HG03066 (cell line): ENCODE data around the gene SIM2.

Source experiments
- ATAC-seq: cut with Tn5 transposase; IDR thresholded peaks from one replicate; pipeline ENCODE4 v1.9.1; 2021; ENCODE audit warnings: low read depth; ENCODE audit not compliant: unreplicated experiment

SIM2 gene

DNA sequence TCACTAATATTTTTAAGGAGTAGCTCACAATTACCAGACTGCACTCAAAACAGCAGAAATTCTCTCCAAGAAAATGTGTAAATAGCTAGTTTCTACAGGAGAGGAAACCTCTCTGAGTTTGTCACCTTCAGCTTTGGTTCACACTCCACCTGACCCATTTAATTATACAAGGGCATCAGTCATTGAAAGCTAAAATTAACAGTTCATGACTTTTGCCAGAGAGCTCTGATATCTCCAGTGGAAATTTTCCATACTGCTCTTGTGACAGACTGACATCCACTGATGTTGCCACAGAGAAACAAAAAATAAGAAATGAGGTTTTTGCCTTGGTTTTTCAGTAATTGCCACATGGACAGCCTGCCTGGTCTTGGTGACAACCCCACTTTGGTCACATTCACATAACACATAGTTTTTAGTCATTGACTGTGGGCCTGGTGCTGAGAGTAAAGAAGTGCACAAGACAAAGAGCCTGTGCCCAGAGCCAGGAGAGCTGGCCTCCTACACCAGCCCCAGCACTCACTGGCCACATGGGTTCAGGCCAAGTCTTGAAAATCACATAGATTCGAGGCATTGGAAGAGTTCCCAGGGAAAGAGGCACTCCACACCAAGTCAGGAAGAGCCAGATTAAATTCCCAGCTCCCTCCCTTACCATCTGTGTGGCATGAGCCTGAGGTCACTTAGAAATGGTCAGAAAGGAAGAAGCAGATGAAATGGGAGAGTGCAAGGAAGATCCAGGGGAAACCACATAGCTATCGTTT lies 13.8 kb upstream of the SIM2 start:
- no peak for ATAC-seq

DNA sequence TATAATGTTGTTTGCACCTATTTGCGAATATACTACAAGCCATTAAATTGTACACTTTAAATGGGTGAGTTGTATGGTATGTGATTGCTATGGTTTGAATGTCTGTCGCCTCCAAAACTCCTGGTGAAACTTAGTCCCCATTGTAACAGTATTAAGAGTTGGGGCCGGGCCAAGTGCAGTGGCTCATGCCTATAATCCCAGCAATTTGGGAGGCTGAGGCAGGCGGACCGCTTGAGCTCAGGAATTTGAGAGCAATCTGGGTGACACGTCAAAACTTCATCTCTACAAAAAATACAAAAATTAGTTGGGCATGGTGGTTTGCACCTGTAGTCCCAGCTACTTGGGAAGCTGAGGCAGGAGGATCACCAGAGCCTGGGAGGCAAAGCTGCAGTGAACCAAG lies 12.0 kb upstream of the SIM2 start:
- no peak for ATAC-seq

DNA sequence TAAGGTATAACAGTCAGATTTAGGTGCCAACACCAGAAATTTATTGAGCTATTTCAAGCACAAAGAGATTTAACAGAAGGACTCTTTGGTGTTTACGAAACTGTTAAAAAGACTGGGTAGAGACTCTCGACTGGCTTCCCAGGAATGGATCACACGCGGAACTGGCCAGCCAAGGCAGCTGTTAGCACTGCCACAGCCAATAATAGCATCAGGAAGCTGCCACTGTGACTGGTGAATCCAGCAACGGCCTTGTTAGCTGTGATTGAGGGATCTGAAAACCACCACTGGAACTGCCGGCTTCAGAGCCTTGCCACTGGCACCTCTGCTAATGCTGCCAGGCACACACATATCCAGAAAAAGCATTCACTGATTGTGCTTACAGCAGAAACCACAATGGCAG lies 10.6 kb upstream of the SIM2 start:
- ATAC-seq = no peak

DNA sequence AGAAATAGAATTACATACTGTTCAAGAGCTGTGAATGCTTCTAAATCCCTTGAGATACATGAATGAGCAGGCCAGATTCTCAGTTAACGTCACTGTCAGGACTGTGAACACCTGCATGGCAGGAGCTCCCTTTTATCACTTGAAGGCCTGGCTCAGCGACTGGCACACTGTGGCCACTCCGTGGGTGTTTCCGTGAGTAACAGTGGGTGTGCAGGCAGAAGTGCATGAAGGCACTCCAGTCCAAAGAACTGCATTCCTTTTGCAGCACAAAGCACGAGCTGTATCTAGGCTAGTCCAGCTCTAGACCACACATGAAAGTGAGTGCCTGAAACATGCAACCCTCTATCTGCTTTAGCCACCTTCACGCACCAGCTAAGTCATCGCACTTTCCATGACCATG lies 9.6 kb upstream of the SIM2 start:
- no peak for ATAC-seq

DNA sequence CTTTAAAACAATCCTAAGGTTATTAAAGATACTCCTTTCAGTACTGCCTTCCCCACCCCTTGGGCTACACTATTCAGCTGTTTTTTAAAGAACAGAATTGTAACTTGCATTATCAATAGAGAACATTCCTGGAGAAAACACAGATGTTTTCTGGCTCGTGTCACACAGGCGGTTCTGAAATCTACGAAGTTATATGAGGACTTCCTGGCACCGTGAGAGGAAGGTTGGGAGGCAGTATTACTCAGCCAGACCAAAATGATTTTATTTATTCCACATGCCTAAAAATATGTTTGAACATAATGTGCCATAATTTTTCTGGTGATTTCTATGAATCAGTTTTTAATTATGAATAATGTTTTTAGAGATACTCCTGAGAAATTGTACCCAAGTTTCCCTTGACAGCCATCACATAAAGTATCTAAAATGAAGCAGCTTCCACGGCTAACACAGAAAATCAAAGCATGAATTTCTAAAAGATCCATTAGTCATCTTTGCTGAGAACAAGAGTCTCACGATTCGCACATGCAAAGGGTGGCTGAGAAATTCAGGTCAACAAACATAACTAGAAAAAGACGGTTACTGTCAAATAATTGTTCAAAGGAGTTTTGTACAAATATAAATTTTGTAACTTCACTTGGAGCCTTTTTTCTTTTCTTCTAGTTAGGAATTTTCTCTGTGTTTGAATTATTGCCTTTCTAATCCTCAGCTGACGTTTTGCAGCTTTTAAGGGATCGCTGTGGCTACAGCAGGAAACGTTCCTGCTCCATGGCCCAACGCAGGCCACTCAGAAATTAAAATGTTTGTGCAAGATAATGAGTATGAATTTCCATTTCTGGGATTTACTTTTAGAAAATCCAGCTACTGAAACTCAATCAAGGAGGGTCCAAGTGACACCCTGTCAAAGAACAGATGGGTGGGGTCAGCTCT lies 8.0 kb upstream of the SIM2 start:
- no peak for ATAC-seq

DNA sequence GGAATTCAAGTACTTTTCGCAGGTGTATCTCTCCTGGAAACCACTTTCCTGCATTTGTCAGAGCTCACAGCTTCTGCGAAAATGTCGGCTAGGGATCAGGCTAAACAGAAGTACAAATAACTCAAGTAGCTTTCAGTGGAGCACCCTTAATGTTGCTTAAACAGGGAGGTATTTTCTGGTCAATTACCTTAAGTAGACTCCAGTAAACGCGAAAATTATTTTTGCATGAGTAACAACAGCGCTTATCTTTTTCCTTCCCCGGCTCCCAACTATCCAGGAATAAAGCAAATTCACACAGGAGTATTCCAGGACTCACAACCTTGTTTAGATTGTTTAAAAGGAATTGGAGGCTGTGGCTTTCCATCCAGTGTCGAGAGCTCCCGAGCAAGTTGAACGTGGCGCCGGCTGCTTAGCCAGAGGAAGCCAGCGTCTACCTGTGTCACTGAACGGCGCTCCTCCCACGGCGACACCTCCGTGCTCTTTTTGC lies 7.3 kb upstream of the SIM2 start:
- ATAC-seq = no peak

DNA sequence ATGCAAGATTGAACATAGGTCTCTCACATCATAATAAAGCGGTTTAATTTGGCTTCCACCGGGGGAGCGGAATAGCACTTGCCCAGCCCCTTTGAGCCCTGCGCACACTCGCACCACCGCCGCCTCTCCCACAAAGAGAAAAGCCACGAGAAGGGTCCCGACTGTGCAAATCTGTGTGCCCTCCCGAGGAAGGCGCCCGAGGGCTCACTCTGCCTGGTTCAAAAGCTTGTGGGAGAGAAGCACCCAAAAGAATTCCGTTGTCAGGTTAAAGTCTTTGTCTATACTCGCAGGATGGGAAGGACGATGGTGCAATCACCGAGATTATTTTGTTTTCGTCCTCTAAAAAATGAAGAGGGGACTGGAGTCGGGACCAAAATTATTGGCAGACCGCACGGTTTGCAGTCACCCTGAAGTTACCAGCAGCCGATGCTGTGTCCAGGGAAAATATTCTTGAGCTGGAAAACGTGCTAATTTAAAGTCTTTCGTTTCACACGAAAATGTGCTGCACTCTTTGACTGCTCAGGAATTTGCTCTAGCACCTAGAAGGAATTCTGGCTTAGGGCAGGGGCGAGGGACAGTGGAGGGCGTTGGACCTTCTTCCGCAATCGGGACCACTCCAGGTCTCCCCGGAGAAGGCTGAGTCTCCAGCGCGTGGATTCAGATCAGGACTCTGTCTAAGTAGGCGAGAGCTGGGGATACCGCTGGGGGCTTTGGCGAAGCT lies 6.6 kb upstream of the SIM2 start:
- no peak for ATAC-seq

DNA sequence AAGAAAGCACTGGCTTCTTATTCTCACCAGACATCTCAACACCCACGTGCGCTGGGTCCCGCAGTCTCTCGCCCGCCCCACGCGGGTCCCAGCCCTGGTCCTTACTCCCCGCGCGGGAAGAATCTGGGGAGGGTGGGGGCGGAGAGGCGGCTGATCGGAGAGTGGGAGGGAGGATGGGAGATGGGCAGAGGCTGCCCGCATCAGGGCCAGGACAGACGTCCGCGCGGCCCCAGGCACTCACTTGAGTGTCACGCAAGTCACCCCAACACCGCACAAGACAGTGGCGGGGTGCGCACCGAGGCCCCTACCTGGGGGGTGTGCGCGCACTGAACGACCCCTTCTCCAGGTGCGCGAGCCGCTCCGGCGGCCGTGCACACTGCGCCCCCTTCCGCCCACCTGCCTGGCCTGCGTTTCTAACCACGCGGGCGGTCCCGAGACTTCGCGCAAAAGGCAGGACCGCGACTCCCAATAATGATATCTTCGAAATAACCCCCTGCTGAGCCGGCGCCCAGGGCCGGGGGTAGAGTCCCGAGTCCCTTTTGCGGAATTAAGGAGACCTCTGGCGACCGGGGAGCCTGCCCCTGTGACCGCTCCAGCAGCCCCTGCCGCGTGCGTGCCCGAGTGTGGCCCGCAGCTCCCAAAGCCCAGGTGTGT lies 6.0 kb upstream of the SIM2 start:
- ATAC-seq = no peak

DNA sequence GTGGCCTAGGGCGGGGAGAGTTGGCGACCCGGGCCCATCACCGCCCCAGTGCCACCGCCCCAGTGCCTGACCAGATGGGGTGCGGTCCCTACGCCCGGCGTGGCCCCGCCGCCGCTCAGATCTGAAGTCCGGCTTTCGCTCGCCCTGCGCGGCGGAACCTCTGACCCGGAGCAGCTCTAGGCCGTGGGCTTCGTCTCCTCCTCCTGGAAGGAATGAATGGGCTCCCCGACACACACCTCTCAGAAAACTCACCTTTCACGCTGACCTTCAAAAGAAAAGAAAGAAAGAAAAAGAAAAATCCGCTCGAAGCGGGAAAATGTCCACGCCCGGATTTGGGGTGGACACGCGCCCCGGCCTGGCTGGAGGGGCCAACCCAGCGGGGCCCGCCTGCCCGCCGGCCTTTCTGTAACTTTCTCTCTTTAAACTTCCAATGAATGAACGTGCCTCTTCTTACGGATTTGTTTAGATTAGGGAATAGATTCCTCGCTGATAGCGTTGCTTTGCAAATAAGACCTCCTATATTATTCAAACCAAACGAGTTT lies 5.4 kb upstream of the SIM2 start:
- no peak for ATAC-seq

DNA sequence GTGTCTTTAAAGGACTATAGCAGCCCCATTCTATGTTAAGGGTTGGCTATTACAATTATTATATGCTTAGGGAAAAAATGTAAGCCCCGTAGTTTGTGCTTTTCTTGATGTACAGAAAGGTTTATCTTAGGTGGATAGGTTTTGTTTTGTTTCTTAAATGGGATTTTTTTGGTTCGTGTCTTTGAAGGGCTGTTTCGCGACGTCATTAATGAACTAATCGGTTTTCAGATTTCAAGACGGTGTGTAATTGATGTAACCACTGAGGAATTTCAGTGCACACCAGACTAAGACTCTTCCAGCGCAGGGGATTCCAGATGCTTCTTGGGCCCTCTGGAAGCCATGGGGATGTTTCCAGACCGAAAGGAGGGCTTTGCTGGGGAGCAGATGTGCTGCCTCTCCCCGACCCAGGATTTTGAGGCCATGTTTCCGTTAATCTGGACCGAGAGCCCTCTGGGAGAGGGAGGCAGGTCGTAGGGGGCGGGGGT lies 4.8 kb upstream of the SIM2 start:
- ATAC-seq = no peak

DNA sequence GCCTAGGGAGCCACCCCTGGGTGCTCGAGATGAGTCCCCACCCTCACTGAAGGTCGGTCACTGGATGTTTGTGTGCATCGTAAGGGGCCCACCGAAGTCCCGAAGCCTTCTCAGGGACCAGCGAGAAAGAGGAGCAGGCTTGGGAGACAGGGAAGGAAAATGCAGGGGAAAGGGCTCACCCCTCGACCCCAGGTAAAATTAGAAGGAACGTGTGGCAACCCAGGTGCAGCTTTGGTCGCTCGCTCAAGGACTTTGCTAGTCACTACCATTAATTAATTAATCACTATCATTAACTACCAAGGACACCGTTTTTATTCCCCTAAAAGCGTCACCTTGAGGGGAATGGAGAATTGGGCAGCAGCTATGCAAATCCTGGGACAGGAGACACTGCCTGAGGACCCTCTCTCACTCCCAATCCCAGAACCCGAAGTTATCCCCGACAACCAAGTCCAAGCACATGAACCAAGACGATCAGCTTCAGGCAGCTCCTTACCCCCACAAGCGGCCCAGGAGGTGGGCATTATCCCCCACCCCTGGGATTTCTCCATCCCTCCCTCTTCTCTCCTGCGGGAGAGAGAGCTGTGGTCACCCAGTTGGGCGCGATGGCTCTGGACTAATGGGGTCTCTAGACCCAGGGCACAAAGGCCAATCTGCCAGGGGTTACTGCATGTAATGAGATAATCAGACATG lies 4.2 kb upstream of the SIM2 start:
- no peak for ATAC-seq

DNA sequence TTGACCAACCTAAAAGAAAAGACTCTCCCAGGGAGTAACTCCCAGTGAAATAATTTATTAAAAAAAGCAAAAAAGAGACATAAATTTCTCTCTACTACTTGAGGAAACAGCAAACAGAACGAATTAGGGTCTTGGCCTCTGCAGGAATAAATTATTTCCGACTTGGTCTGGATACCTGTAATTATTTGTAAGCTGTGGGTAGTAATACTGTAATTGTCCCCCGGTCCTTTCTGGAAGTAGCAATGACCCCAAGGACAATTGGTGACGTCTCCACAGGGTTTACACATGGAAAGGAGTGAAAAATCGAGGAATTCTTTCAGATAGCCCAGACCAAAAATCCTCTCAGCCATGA lies 3.7 kb upstream of the SIM2 start:
- no peak for ATAC-seq

DNA sequence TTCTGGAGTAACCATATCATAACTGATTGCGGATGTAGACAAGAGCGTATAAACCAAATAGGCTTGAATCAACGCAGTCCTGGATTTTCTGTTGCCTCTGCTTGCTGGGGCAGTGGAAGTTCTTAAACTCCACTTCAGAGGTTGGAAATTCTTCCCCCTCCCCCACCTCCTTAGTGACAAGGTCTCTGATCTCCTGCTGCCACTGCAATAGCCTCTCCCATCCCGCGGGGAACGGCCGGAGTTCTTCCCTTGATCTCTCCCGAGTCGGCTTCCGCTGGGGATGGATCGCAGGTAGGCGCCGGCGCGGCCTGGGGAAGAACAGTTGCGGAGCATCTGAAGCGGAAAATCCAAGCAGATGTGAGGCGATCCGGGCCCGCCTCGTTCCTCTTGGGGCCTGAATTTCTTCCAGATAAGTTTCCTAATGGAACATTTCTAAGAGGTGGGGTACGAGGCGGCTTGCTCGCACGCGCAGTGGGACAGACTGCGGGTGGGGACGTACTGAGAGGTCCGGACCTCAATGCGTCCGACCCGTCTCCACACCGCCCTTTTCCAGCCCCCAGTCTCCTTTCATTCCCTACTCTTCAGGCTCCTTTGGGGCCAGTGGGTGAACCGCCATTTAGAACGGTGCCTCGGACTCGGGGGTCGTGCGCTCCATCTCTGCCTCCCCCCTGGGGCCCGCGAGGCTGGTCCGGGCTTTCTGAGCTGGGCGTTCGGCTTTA lies 3.1 kb upstream of the SIM2 start:
- ATAC-seq = no peak

DNA sequence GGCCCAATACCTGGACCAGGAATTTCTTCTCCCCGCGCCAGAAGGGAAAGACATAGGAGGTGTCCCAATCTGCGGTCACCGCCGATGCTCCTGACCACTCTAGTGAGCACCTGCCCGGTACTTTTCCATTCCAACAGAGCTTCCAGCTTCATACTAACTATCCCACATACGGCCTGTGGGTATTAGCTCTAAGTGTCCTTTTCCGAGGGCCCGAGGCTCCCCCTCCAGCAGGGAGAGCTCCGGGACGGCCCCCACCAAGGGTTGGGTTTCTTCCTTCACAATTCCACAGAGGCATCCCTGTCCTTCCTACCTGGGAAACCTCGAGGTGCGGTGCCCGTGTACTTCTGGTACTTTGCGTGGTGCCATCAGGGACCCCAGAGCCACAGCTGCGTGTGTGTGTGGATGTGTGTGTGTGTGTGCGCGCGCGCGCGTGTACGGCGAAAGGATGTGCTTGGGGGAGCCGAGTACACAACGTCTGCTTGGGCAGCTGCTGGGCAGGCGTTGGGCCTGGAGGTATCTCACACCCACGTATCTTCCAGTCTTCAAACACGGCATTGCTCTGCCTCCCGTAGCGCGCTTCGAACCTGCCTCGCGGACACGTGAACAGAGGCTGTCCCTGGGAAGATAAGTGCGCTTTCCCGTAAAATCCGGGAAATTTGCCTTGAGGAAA lies 2.4 kb upstream of the SIM2 start:
- no peak for ATAC-seq

DNA sequence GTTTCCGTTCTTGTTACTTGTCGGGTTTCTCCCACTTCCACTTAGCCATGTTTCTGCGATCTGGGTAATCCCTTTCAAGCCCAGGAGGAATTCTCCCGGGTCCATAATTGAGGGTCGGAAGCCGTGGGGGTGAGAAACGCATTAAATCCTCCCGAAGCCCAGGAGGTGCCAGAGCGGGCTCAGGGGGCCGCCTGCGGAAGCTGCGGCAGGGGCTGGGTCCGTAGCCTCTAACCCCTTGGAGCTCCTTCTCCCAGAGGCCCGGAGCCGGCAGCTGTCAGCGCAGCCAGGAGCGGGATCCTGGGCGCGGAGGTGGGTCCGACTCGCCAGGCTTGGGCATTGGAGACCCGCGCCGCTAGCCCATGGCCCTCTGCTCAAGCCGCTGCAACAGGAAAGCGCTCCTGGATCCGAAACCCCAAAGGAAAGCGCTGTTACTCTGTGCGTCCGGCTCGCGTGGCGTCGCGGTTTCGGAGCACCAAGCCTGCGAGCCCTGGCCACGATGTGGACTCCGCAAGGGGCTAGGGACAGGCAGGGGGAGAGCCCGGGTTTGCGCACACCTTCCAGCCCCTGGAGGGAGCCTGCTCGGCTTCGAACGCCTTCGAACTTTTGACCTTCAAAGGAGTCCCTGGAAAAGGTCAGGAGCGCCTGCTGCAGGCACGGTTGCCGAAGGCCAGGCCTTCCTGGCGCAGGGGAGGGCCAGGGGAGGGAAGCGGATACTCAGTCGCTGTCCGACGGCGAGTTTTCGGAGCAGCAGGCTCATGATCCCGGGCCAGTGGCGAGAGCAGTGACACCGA lies 1.7 kb upstream of the SIM2 start:
- no peak for ATAC-seq

DNA sequence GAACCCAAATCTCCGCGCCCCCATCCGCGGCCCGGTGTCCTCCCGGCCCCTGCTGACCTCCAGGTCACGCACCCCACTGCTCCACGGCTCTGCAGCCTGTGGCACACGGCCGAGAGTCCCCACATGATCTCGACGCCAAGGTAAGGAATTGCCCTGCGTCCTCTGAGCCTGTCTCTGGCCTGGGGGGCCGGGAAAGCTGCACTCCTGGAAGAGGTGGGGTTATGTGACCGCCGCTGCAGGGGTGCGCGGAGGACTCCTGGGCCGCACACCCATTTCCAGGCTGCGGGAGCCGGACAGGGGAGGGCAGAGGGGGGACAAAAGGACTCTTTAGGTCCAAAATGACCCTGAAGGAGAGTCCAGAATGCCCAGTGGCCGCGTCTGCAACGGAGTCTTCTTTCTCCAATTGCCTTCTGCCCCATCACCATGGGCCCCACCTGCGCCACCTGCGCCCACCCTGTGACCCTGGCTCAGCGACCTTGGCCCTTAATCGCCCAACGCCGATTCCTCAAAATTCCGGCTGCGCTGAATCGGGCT lies 997 bp upstream of the SIM2 start:
- ATAC-seq = no peak

DNA sequence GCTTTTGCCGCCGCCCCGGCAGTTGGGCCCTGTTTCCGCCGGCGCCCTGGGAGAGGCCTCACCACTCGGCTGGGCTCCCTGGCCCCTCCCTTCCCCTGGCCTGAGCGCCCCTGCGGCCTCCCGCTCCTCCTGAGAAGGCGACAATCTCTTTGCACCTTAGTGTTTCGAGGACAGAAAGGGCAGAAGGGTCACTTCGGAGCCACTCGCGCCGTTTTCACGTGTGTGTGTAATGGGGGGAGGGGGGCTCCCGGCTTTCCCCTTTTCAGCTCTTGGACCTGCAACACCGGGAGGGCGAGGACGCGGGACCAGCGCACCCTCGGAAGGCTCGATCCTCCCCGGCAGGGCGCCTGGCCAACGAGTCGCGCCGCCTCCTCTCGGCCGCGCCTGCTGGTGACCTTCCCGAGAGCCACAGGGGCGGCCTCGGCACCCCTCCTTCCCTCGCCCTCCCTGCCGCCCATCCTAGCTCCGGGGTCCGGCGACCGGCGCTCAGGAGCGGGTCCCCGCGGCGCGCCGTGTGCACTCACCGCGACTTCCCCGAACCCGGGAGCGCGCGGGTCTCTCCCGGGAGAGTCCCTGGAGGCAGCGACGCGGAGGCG lies 432 bp upstream of the SIM2 start:
- ATAC-seq = no peak
